ENCODE measurements around the gene ATP9A.
"Not testable (repeated sequence)": the region's sequence is repeated elsewhere in the genome, so short reads cannot be mapped to it uniquely, and the experiment has no call there.

ATP9A gene

GRCh38 chr20:51759769-51760510 is 8.2 kb downstream of the ATP9A start:
- CTCF ChIA-PET: interaction anchor here (0.5 to 1.3 kb wide), 3 partner anchors 33 to 206 kb away, joined by 3 read pairs; no protein-coding TSS in a partner anchor
- Histone ChIP-seq H3K36me3 (ENCODE audit: control insufficient read depth in 2 of 2, insufficient read depth in 1 of 2, low read length in 2 of 2) (no peaks in the 10 kb centered on the region), H3K9me3 (ENCODE audit: control insufficient read depth, insufficient read depth, low read depth, low read length) (no peaks in the 10 kb centered on the region), H3K27ac (ENCODE audit: extremely low read depth, low read depth, low read length) (no peak overlapping the region), H3K4me3 (ENCODE audit: low read depth, low read length) (no peak overlapping the region), H3K4me1 (ENCODE audit: control insufficient read depth, insufficient read depth, low read length) (peaks cover 6% of the 10 kb centered on the region)
- TF ChIP-seq KLF10 (tag by site-specific recombination; IDR thresholded peaks at IDR 0.05) (peak; percentile 52; the same call in 1 of the 2 replicates), ZFP41 (tag by site-specific recombination; IDR thresholded peaks at IDR 0.05; ENCODE audit: borderline replicate concordance) (no peak), KLF1 (tag by site-specific recombination; IDR thresholded peaks at IDR 0.05) (peak; percentile 77), ZNF521 (tag by site-specific recombination; IDR thresholded peaks at IDR 0.05) (no peak), ZBTB1 (tag by site-specific recombination; IDR thresholded peaks at IDR 0.05) (no peak), ZNF391 (tag by site-specific recombination; IDR thresholded peaks at IDR 0.05; ENCODE audit: borderline replicate concordance, low read depth) (no peak)
- TF ChIP-seq, protein P1, sequence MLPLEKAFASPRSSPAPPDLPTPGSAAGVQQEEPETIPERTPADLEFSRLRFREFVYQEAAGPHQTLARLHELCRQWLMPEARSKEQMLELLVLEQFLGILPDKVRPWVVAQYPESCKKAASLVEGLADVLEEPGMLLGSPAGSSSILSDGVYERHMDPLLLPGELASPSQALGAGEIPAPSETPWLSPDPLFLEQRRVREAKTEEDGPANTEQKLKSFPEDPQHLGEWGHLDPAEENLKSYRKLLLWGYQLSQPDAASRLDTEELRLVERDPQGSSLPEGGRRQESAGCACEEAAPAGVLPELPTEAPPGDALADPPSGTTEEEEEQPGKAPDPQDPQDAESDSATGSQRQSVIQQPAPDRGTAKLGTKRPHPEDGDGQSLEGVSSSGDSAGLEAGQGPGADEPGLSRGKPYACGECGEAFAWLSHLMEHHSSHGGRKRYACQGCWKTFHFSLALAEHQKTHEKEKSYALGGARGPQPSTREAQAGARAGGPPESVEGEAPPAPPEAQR (tag by site-specific recombination; IDR thresholded peaks at IDR 0.05): no peak
- POLR2A ChIA-PET: interaction anchor here (0.9 kb wide), 1 partner anchor 11 kb away, joined by 3 read pairs; no protein-coding TSS in a partner anchor

DNA sequence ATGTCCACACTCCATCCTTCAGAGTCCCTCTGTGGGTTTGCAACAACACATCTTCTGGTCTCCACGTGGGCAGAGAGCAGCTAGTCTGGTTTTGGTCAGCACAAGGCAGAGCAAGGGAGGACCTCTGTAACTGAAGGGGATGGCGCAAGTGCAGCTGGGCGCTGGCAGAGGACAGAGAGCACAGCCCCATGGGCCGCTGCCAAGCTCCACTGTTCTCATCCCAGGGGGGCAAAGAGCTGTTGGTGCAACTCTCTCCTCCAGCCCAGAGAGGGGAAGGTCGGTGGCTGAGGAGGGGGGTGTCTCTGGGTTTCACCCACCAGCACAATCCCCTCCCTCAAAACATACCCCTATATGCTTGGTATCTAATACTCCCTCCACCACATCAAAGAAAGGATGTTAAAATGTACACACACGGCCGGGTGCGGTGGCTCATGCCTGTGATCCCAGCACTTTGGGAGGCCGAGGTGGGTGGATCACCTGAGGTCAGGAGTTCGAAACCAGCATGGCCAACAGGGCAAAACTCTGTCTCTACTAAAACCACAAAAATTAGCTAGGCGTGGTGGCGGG is 9.1 kb downstream of the ATP9A start:
- H3K4me3 ChIP-seq (ENCODE audit: low read depth, low read length): no peak overlapping the region
- H3K9me3 ChIP-seq (ENCODE audit: control insufficient read depth, insufficient read depth, low read depth, low read length): no peaks in the 10 kb centered on the region
- H3K27ac ChIP-seq (ENCODE audit: extremely low read depth, low read depth, low read length): no peak overlapping the region
- H3K4me1 ChIP-seq (ENCODE audit: control insufficient read depth, insufficient read depth, low read length): peaks cover 6% of the 10 kb centered on the region
- ChIA-PET POLR2A (interaction anchor here (0.6 kb wide), 1 partner anchor 17 kb away, joined by 5 read pairs; no protein-coding TSS in a partner anchor), CTCF (interaction anchor here (1.3 kb wide), 1 partner anchor 58 kb away, joined by 3 read pairs; no protein-coding TSS in a partner anchor)
- TF ChIP-seq ZNF530 (tag by site-specific recombination; IDR thresholded peaks at IDR 0.05; ENCODE audit: low read depth): no peak
- no peak for TF ChIP-seq ZNF140 (tag by site-specific recombination; IDR thresholded peaks at IDR 0.05)
- TF ChIP-seq GLI2 (tag by site-specific recombination; IDR thresholded peaks at IDR 0.05; ENCODE audit: borderline replicate concordance, low read depth): no peak
- no peak for TF ChIP-seq ZNF350 (tag by site-specific recombination; IDR thresholded peaks at IDR 0.05)
- no peaks in the 10 kb centered on the region for H3K36me3 ChIP-seq (ENCODE audit: control insufficient read depth in 2 of 2, insufficient read depth in 1 of 2, low read length in 2 of 2)

DNA sequence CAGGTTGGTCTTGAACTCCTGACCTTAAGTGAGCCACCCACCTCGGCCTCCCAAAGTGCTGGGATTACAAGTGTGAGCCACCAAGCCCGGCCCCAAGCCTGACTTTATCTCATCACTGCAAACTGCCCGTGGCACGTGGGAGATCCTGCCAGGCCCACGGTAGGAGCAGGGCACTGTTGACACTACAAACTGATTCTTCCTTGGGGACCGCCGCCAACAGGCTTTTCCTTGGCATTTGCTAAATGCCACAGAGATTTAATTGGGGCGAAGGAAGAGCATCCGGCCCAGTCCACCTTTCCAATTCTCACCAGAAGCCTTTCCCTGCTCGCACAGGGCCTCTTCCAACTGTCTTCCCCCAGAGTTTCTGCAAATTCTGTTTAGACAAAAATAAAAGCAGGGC is 11.0 kb downstream of the ATP9A start:
- TF ChIP-seq ZNF302 (tag by site-specific recombination; IDR thresholded peaks at IDR 0.05; ENCODE audit: low read depth) (no peak), ZIC2 (tag by site-specific recombination; IDR thresholded peaks at IDR 0.05) (no peak), ZNF521 (tag by site-specific recombination; IDR thresholded peaks at IDR 0.05) (no peak), ZFP37 (tag by site-specific recombination; IDR thresholded peaks at IDR 0.05) (no peak), SALL2 (tag by site-specific recombination; IDR thresholded peaks at IDR 0.05; ENCODE audit: borderline replicate concordance) (no peak)
- H3K4me1 ChIP-seq (ENCODE audit: control insufficient read depth, insufficient read depth, low read length): peaks cover 6% of the 10 kb centered on the region
- ChIA-PET CTCF (no interaction called here), POLR2A (no interaction called here)
- H3K27ac ChIP-seq (ENCODE audit: extremely low read depth, low read depth, low read length): no peak overlapping the region
- no peaks in the 10 kb centered on the region for H3K9me3 ChIP-seq (ENCODE audit: control insufficient read depth, insufficient read depth, low read depth, low read length)
- H3K4me3 ChIP-seq (ENCODE audit: low read depth, low read length): no peak overlapping the region
- no peaks in the 10 kb centered on the region; a peak in 1 of 3 replicates for H3K36me3 ChIP-seq (ENCODE audit: control insufficient read depth in 2 of 2, insufficient read depth in 1 of 2, low read length in 2 of 2)

DNA sequence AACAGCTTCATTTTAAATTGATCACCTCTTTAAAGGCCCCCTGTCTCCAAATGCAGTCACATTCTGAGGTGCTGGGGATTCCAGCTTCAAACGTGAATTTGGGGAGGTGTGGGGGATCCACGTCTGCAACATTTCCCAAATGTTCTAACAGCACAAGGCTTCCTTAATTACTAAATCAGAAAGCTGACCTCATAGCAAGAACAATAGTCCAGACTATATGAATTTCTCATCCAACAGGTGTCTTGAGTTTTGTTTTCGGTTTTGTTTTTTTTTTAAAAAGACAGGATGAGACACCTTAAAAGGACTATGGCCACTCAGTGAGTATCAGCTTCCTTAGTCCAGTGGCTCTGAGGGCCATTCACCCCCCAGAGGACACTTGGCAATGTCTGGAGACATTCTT is 11.5 kb downstream of the ATP9A start:
- H3K36me3 ChIP-seq (ENCODE audit: control insufficient read depth in 2 of 2, insufficient read depth in 1 of 2, low read length in 2 of 2): no peaks in the 10 kb centered on the region; a peak in 1 of 3 replicates
- no peak overlapping the region for H3K4me3 ChIP-seq (ENCODE audit: low read depth, low read length)
- no peaks in the 10 kb centered on the region for H3K9me3 ChIP-seq (ENCODE audit: control insufficient read depth, insufficient read depth, low read depth, low read length)
- no peak overlapping the region for H3K27ac ChIP-seq (ENCODE audit: extremely low read depth, low read depth, low read length)
- ChIA-PET CTCF (no interaction called here), POLR2A (no interaction called here)
- TF ChIP-seq, protein P2, sequence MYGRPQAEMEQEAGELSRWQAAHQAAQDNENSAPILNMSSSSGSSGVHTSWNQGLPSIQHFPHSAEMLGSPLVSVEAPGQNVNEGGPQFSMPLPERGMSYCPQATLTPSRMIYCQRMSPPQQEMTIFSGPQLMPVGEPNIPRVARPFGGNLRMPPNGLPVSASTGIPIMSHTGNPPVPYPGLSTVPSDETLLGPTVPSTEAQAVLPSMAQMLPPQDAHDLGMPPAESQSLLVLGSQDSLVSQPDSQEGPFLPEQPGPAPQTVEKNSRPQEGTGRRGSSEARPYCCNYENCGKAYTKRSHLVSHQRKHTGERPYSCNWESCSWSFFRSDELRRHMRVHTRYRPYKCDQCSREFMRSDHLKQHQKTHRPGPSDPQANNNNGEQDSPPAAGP (tag by site-specific recombination; IDR thresholded peaks at IDR 0.05): no peak
- TF ChIP-seq RBAK (tag by site-specific recombination; IDR thresholded peaks at IDR 0.05) (no peak), ZNF791 (tag by site-specific recombination; IDR thresholded peaks at IDR 0.05) (no peak), ZNF514 (tag by site-specific recombination; IDR thresholded peaks at IDR 0.05) (no peak)
- TF ChIP-seq, protein P3, sequence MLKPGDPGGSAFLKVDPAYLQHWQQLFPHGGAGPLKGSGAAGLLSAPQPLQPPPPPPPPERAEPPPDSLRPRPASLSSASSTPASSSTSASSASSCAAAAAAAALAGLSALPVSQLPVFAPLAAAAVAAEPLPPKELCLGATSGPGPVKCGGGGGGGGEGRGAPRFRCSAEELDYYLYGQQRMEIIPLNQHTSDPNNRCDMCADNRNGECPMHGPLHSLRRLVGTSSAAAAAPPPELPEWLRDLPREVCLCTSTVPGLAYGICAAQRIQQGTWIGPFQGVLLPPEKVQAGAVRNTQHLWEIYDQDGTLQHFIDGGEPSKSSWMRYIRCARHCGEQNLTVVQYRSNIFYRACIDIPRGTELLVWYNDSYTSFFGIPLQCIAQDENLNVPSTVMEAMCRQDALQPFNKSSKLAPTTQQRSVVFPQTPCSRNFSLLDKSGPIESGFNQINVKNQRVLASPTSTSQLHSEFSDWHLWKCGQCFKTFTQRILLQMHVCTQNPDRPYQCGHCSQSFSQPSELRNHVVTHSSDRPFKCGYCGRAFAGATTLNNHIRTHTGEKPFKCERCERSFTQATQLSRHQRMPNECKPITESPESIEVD (tag by site-specific recombination; IDR thresholded peaks at IDR 0.05): no peak
- peaks cover 8% of the 10 kb centered on the region for H3K4me1 ChIP-seq (ENCODE audit: control insufficient read depth, insufficient read depth, low read length)

GRCh38 chr20:51753220-51753619 is 15.0 kb downstream of the ATP9A start:
- POLR2A ChIA-PET; H3K36me3 ChIP-seq (ENCODE audit: control insufficient read depth in 2 of 2, insufficient read depth in 1 of 2, low read length in 2 of 2); H3K9me3 ChIP-seq (ENCODE audit: control insufficient read depth, insufficient read depth, low read depth, low read length); H3K4me3 ChIP-seq (ENCODE audit: low read depth, low read length); H3K27ac ChIP-seq (ENCODE audit: extremely low read depth, low read depth, low read length): not testable (repeated sequence)
- CTCF ChIA-PET: interaction anchor here (0.6 kb wide), 1 partner anchor 30 kb away, joined by 3 read pairs; no protein-coding TSS in a partner anchor
- peaks cover 12% of the 10 kb centered on the region for H3K4me1 ChIP-seq (ENCODE audit: control insufficient read depth, insufficient read depth, low read length)

Measured in HEK293 (cell line).